GM19438 (cell line): ENCODE data around the gene RAB15.
"Not testable (repeated sequence)": the region's sequence is repeated elsewhere in the genome, so short reads cannot be mapped to it uniquely, and the experiment has no call there.

Experiments used
- ATAC-seq: cut with Tn5 transposase; IDR thresholded peaks from one replicate; pipeline ENCODE4 v1.9.1; 2021; ENCODE audit warnings: low read depth; ENCODE audit not compliant: unreplicated experiment

RAB15 gene

DNA sequence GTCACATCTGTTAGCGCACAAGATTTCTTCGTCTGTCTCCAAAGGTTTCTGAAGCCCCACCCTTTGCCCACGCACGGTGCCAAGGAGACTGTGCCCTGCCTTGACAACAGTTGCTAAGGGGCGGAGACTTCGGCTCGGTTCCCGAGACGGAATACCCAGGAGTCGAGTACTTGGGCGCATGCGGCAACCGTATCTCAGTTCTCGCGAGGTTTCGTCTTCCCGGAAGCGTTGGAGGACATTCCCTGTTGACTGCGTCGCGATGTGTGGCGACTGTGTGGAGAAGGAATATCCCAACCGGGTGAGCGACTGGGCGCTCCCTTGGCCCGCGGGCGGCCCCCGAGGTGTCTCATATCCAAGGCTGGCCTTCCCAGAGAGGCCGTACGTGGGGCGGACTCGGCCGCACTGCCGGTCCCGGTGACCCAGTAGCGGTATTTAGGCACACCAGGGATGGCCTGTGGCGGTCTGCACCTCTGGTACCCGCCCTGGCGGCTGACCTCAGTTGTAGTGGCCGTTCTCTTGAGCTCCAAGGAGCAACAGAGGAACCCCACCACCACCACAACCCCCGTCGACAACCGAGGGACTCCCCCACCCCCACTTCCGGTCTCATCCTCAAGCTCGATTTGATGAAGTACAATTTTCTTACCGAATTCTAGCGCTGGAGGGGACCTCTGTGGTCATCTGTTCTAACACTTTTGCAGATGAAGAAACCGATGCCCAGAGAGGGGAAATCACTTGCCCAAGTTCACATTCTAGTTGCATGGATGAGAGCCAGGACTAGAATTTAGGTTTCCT lies 57.7 kb downstream of the RAB15 start, which contains the start of gene CHURC1:
TSS of gene CHURC1 (plus strand) at position 219 of the 792 bp plus-strand sequence. CDS start at position 260, 41 bp downstream.
- ATAC-seq = peak; percentile 98

DNA sequence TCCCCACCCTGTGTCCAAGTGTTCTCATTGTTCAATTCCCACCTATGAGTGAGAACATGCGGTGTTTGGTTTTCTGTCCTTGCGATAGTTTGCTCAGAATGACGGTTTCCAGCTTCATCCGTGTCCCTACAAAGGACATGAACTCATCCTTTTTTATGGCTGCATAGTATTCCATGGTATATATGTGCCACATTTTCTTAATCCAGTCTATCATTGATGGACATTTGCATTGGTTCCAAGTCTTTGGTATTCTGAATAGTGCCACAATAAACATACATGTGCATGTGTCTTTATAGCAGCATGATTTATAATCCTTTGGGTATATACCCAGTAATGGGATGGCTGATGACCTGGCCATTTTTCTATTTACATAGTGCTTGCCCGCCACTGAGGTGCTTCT lies 58.7 kb downstream of the RAB15 start:
- not testable (repeated sequence) for ATAC-seq

DNA sequence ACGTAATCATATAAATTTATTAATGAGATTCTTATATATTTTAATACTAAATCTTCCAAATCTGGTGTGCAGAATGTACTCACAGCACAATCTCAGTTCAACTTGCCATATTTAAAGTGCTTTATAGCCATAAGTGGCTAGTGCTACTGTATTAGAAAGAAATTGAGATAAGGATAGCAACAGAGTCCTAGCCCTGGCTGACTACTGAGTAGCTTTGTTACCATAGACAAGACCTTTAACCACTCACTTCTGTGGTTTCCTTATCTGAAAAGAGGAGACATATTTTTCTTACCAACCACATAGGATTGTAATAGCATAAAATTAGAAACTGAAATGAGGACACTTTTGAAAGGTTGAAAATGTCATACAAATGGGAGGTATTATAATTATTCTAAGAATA lies 59.9 kb downstream of the RAB15 start:
- ATAC-seq = no peak

- no peak for ATAC-seq
Measured at GRCh38 chr14:64910847-64911495, 61.2 kb downstream of the RAB15 start.

DNA sequence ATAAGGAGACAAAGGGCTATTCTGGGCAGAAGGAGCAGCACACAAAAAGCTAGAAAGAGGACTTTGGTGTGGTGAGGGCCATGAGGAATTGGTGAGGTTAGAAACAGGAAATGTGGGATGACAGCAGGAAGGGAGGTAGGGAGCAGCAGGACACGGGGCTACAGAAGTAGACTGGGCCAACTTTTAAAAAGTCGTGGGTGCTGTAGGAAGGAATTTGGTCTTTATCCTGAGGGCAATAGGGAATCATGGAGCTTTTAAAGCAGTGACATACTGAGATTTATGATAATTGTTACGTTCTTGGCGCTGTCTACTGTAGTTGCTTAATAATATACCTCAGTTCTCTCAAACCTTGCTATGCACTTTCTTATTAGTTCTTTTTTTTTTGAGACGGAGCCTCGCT lies 66.1 kb downstream of the RAB15 start:
- no peak for ATAC-seq

- no peak for ATAC-seq
Measured at GRCh38 chr14:64899958-64900357, 72.2 kb downstream of the RAB15 start.
